K562 (cell line): ENCODE measurements around the gene SLC24A4. TPM values are rescaled to one million over a fixed set of nuclear protein-coding genes. Genes with fewer than 3 reads are reported as not detected.

Experiments used
- ATAC-seq: fragments of 200-7000 bp; cut with Tn5 transposase; 3 replicates; pipeline ENCODE4 v1.9.1; 2020; ENCODE audit warnings: moderate library complexity
- BruUV-seq: library from RNA; stranded (reverse); fragments of 400-500 nt; replicated peaks from 2 replicates; lab custom pipeline; 2021; lab: Mats Ljungman, UMichigan
- CTCF ChIA-PET: fragments of 300-600 bp; formaldehyde crosslinking; extraction: SDS; loops from one replicate; lab custom pipeline; 2021; ENCODE audit warnings: low intra/inter-chr PET ratio; lab: Yijun Ruan, JAX
- POLR2A ChIA-PET: fragments of 300-600, 350-650 bp; sonication (Branson Sonifier 250); formaldehyde crosslinking; extraction: SDS; loops from one replicate; lab custom pipeline; 2021; ENCODE audit warnings: antibody characterized with exemption, inconsistent platforms; lab: Yijun Ruan, JAX
- DNase-seq, 4 experiments: peaks; one replicate each; pipeline versions ENCODE4 v3.0.0 to v3.0.0-alpha.2; 2011 to 2018; ENCODE audit warnings: low spot score in 3 of 4, mixed read lengths in 3 of 4; ENCODE audit errors: extremely low read depth in 1 of 4
- FAIRE-seq: peaks from 2 replicates; lab custom pipeline; 2011; peaks lifted over from hg19 to GRCh38; lab: Jason Lieb, UNC
- H2AFZ ChIP-seq: 2 replicates; pipeline ENCODE4 v1.6.0; 2011; ENCODE audit warnings: low read depth, low read length, control low read depth, inconsistent platforms
- H3K27ac ChIP-seq: fragments of 200-600 bp; 3 replicates; pipeline ENCODE4 v1.8.0; 2011; ENCODE audit warnings: low read depth, mild to moderate bottlenecking, control low read depth, inconsistent platforms, low read length, moderate library complexity, mixed read lengths; ENCODE audit errors: extremely low read depth
- H3K27me3 ChIP-seq, 2 experiments: fragments of 300-600 bp in 1 of 2; 2 replicates in 1 of 2; 3 replicates in 1 of 2; pipeline versions ENCODE4 v1.6.0 to v1.8.0; 2011; ENCODE audit warnings: inconsistent platforms in 2 of 2, low read length in 2 of 2, mild to moderate bottlenecking in 1 of 2, mixed read lengths in 1 of 2, moderate library complexity in 1 of 2; ENCODE audit not compliant: control insufficient read depth in 2 of 2, insufficient read depth in 2 of 2
- H3K36me3 ChIP-seq: fragments of 300-600 bp; 3 replicates; pipeline ENCODE4 v1.8.0; 2011; ENCODE audit warnings: mild to moderate bottlenecking, low read length, inconsistent platforms; ENCODE audit not compliant: control insufficient read depth, insufficient read depth
- H3K4me1 ChIP-seq, 2 experiments: fragments of 200-600 bp in 1 of 2; replicated peaks in 1 of 2; 2 replicates in 1 of 2; 3 replicates in 1 of 2; pipeline versions ENCODE4 v1.5.1 to v1.8.0; 2011; ENCODE audit warnings: inconsistent platforms in 2 of 2, low read length in 2 of 2, mild to moderate bottlenecking in 1 of 2, mixed read lengths in 1 of 2, moderate library complexity in 1 of 2; ENCODE audit not compliant: control insufficient read depth in 2 of 2, insufficient read depth in 2 of 2
- H3K4me2 ChIP-seq: 2 replicates; pipeline ENCODE4 v1.6.1; 2011; ENCODE audit warnings: low read length, control low read depth, inconsistent platforms, mixed read lengths; ENCODE audit not compliant: insufficient read depth
- H3K4me3 ChIP-seq: fragments of 200-600 bp; sonication (generic), shearing (Covaris generic); 2 replicates; pipeline ENCODE4 v1.5.1; 2016; ENCODE audit warnings: control low read depth, inconsistent platforms
- H3K79me2 ChIP-seq: fragments of 200-600 bp; 3 replicates; pipeline ENCODE4 v1.8.0; 2011; ENCODE audit warnings: low read length, inconsistent platforms; ENCODE audit not compliant: control insufficient read depth, insufficient read depth
- H3K9ac ChIP-seq, 2 experiments: 2 replicates each; pipeline versions ENCODE4 v1.6.0 to v1.6.1; 2011; ENCODE audit warnings: low read depth in 2 of 2, low read length in 2 of 2, control low read depth in 1 of 2, inconsistent platforms in 1 of 2, mild to moderate bottlenecking in 1 of 2, mixed read lengths in 1 of 2; ENCODE audit not compliant: insufficient read depth in 1 of 2
- H3K9me1 ChIP-seq: one replicate; pipeline ENCODE4 v1.6.0; 2011; ENCODE audit warnings: inconsistent platforms, mild to moderate bottlenecking, low read length, moderate library complexity; ENCODE audit not compliant: control insufficient read depth, insufficient read depth
- H3K9me3 ChIP-seq: replicated peaks from 2 replicates; pipeline ENCODE4 v1.5.1; 2011; ENCODE audit warnings: low read depth, low read length, inconsistent platforms; ENCODE audit not compliant: control insufficient read depth, insufficient read depth
- H4K20me1 ChIP-seq: replicated peaks from 2 replicates; pipeline ENCODE4 v1.6.1; 2011; ENCODE audit warnings: low read length, inconsistent platforms, mixed read lengths; ENCODE audit not compliant: control insufficient read depth, insufficient read depth
- CXXC5 ChIP-seq: fragments of 250-450 bp; sonication (Bioruptor Pico); IDR thresholded peaks from 2 replicates; pipeline ENCODE4 v1.8.0; 2022; ENCODE audit warnings: inconsistent platforms, mild to moderate bottlenecking, moderate library complexity
- DNMT1 ChIP-seq: fragments of 450-650 bp; IDR thresholded peaks from 2 replicates; pipeline ENCODE4 v1.6.1; 2016; ENCODE audit warnings: antibody characterized with exemption, mild to moderate bottlenecking
- FOS ChIP-seq: IDR thresholded peaks from 3 replicates; pipeline ENCODE4 v1.6.1; 2011; ENCODE audit not compliant: insufficient read length; ENCODE audit errors: extremely low read depth
- NR1H2 ChIP-seq: sonication (generic); formaldehyde crosslinking; IDR thresholded peaks from 2 replicates; pipeline ENCODE4 v1.4.0; 2020; ENCODE audit warnings: mild to moderate bottlenecking, missing genetic modification reagents
- PPARD ChIP-seq: fragments of 250-450 bp; sonication (Bioruptor Pico); IDR thresholded peaks from 2 replicates; pipeline ENCODE4 v1.8.0; 2022; ENCODE audit warnings: inconsistent platforms, mild to moderate bottlenecking, moderate library complexity
- RAD21 ChIP-seq, 2 experiments: fragments of 250-450 bp in 1 of 2; fragments of 450-650 bp in 1 of 2; sonication (Bioruptor Pico) in 1 of 2; formaldehyde crosslinking in 1 of 2; IDR thresholded peaks in 1 of 2; conservative IDR thresholded peaks in 1 of 2; 2 replicates each; pipeline versions ENCODE4 v1.4.0 to v1.8.0; 2020 to 2022; ENCODE audit warnings: mild to moderate bottlenecking in 2 of 2, moderate library complexity in 1 of 2
- WGBS: fragments of 100-300 bp; shearing (Covaris generic); methylation state at CpG from one replicate; pipeline ENCODE4 v1.1.6; 2016; ENCODE audit warnings: low coverage, mixed read lengths; ENCODE audit not compliant: insufficient coverage; ENCODE audit errors: missing lambda C conversion rate; 5-methylcytosine and 5-hydroxymethylcytosine counted together
- in situ Hi-C: fragments of 300-500 bp; cut with MboI; formaldehyde crosslinking; loops from 4 replicates; pipeline ENCODE4 v1.15.0; 2018; ENCODE audit warnings: inconsistent platforms, mixed read lengths
- intact Hi-C: fragments of 100-400 bp; cut with micrococcal nuclease; formaldehyde crosslinking; loops from 2 replicates; pipeline ENCODE4 v1.14.2; 2022
- polyA plus RNA-seq, 8 experiments: library from polyadenylated mRNA; depleted of rRNA in 4 of 8; stranded (reverse) in 5 of 8; unstranded in 3 of 8; fragments of >200 nt; fragmentation: Nextera tagmentation in 2 of 8; fragmentation: Illumina TruSeq in 1 of 8; extraction: Ambion mirVana in 2 of 8; extraction: Trizol in 1 of 8; gene quantifications; 2 replicates each; pipeline versions ENCODE4 v1.2.1 to v1.2.3, GENCODE V29; 2011 to 2014; ENCODE audit warnings: inconsistent platforms in 1 of 8, missing spikeins in 1 of 8
- total RNA-seq, 7 experiments: library from RNA; depleted of rRNA in 6 of 7; stranded (reverse); fragments of >200 nt in 6 of 7; fragmentation: Illumina TruSeq in 2 of 7; extraction: Trizol in 2 of 7; gene quantifications; 2 replicates each; pipeline versions ENCODE4 v1.2.1 to v1.2.3, GENCODE V29; 2011 to 2021; ENCODE audit warnings: low replicate concordance in 1 of 7
- TF ChIP-seq, protein P1 (sequence below), 3 experiments: IDR thresholded peaks in 2 of 3; conservative IDR thresholded peaks in 1 of 3; 2 replicates each; pipeline ENCODE4 v1.5.1; 2011 to 2012; ENCODE audit warnings: low read length in 3 of 3, mild to moderate bottlenecking in 3 of 3, control low read depth in 2 of 3, improper control_type of control experiment in 1 of 3, inconsistent platforms in 1 of 3, low read depth in 1 of 3, mixed read lengths in 1 of 3, moderate library complexity in 1 of 3; ENCODE audit not compliant: insufficient read depth in 2 of 3

The SLC24A4 gene
- total and polyA plus RNA-seq, 9 of the 15 experiments (the other 6 are each of a cell fraction or from before 2014, with no cell fraction given), result not detected

DNA sequence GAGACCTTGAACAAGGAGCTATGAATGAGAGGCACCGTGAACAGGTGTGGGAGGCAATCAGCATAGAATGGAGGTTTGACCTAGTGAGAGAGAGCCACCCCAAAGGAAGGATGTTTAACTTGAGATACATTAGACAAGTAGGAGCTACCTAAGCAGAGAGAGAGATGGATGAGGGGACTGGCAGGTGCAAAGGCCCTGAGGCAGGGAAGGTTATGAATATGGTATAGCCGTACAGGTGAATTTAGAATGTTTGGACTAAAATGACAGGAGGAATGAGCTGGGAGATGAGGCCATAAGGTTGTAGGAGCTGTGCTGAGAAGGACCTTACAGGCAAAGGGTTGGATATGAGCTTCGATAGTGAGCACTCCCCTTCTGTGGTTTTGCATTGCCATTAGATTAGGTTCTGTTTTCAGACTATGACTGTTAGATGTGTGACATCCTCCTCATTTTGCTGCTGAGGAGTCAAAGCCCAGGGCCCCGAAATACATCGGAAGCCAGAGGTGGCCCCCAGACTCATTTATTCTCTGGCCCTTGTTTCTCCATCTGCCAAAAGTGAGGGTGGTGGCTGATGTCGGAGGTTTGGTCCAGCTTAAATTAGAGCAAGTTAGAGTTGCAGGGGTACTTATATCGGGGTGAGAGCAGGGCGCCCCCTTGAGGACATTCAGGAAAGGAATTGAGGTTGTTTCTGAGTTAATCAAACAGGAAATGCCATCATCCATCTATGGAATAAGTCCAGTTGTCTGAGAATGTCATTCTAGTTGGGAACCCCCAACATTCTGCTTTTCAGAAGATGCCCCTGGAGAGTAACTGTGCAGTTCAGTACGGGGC lies 29.4 kb downstream of the SLC24A4 start:
- Histone ChIP-seq H3K9me3 (no peaks in the 10 kb centered on the region), H3K36me3 (no peaks in the 10 kb centered on the region), H3K27ac (no peak overlapping the region), H3K9me1 (no peaks in the 10 kb centered on the region), H3K27me3 (peaks cover 0 to 8% of the 10 kb centered on the region in 2 experiments; a peak in 2 of 5 replicates), H3K79me2 (no peaks in the 10 kb centered on the region), H3K4me2 (no peak overlapping the region), H3K4me1 (no peaks in the 10 kb centered on the region), H3K4me3 (no peak overlapping the region), H4K20me1 (no peaks in the 10 kb centered on the region), H3K9ac (no peak overlapping the region), H2AFZ (no peak overlapping the region)
- ATAC-seq (peak; percentile 60; the same call in 2 of the 3 replicates), DNase-seq (peak; percentile 32 to 43 (median 42)), FAIRE-seq (no peak)
- no TSS peak for BruUV-seq
- intact Hi-C loops, result no loop called here
- 6% methylated on average over 8 of the region's 9 CpGs for WGBS
- POLR2A ChIA-PET, result interaction anchor here (0.5 kb wide), 1 partner anchor 218 kb away, joined by 3 read pairs; no protein-coding TSS in a partner anchor
- TF ChIP-seq FOS, result no peak
- no peak for TF ChIP-seq NR1H2
- TF ChIP-seq DNMT1, result no peak
- TF ChIP-seq RAD21 (CRISPR knock-in tag; conservative IDR thresholded peaks at IDR 0.05 in 1 of 2, IDR thresholded peaks at IDR 0.05 in 1 of 2), result peak in 1 of 2 experiments; percentile 32; a peak in 2 of 4 replicates
- no peak for TF ChIP-seq PPARD (CRISPR knock-in tag)
- TF ChIP-seq CXXC5, result no peak
- TF ChIP-seq, protein P1, sequence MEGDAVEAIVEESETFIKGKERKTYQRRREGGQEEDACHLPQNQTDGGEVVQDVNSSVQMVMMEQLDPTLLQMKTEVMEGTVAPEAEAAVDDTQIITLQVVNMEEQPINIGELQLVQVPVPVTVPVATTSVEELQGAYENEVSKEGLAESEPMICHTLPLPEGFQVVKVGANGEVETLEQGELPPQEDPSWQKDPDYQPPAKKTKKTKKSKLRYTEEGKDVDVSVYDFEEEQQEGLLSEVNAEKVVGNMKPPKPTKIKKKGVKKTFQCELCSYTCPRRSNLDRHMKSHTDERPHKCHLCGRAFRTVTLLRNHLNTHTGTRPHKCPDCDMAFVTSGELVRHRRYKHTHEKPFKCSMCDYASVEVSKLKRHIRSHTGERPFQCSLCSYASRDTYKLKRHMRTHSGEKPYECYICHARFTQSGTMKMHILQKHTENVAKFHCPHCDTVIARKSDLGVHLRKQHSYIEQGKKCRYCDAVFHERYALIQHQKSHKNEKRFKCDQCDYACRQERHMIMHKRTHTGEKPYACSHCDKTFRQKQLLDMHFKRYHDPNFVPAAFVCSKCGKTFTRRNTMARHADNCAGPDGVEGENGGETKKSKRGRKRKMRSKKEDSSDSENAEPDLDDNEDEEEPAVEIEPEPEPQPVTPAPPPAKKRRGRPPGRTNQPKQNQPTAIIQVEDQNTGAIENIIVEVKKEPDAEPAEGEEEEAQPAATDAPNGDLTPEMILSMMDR (IDR thresholded peaks at IDR 0.05 in 2 of 3, conservative IDR thresholded peaks at IDR 0.05 in 1 of 3; ENCODE audit: insufficient read depth in 2 of 3, low read depth in 1 of 3, low read length in 3 of 3), result peak; percentile 47 to 53 (median 51); a peak in 5 of 6 replicates
- CTCF ChIA-PET, result no interaction called here
- in situ Hi-C loops, result no loop called here
